ENCODE measurements around the gene NME9.

The NME9 gene

DNA sequence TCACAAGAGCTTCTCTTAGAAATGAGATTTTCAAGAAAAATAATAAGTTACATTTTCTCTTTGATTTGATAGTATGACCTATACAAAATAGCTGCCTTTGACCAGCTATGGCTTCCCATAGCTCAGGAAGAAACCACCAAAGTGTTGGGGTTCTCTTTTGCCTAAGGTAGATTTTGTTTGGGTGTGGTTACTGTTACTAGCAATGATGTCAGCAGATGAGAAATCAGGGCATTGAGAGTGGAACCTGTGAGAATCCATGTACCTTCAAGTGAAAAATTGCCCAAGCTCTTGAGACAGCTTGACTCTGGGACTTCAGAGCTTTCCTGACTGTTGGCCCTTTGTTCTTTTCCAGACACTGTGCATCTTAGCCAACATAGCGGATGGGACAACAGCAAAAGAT, 45.6 kb downstream of the NME9 start:
- Mint-ChIP-seq H3K27me3 (ENCODE audit: low read depth) (no peaks in the 10 kb centered on the region), H3K9me3 (no peaks in the 10 kb centered on the region), H3K4me1 (no peaks in the 10 kb centered on the region), H3K4me3 (no peak overlapping the region), H3K36me3 (ENCODE audit: low read depth) (peaks cover 30% of the 10 kb centered on the region), H3K27ac (no peak overlapping the region)
- no peak for TF ChIP-seq CTCF (IDR thresholded peaks at IDR 0.05; ENCODE audit: unreplicated experiment in 3 of 3)

- Mint-ChIP-seq H3K4me3 (no peak overlapping the region), H3K9me3 (no peaks in the 10 kb centered on the region), H3K36me3 (ENCODE audit: low read depth) (peaks cover 22% of the 10 kb centered on the region), H3K27me3 (ENCODE audit: low read depth) (no peaks in the 10 kb centered on the region), H3K4me1 (no peaks in the 10 kb centered on the region), H3K27ac (no peak overlapping the region)
- no peak for TF ChIP-seq CTCF (IDR thresholded peaks at IDR 0.05; ENCODE audit: unreplicated experiment in 3 of 3)
Observed at GRCh38 chr3:138282836-138283235, 46.8 kb downstream of the NME9 start.

DNA sequence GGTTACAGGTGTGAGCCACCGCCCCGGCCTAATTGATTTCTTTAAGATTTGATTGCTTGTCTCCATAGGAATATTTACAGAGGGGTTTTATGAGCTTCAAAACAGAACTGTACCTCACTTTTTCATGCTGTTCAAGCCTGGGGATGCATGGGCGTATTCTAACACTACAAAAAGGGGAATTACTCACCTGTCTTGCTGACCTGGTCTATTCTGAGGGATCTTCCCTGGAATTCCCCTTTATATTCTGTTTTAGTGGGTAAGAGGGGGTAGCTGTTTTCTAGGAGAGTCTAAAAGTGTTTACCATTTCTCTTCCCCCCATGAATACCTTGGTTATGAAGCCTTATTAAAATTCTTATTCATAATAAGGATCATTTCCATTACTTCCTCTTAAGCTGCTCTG, 48.1 kb downstream of the NME9 start:
- TF ChIP-seq CTCF (IDR thresholded peaks at IDR 0.05; ENCODE audit: unreplicated experiment in 3 of 3): no peak
- Mint-ChIP-seq H3K36me3 (ENCODE audit: low read depth) (peaks cover 30% of the 10 kb centered on the region), H3K27ac (no peak overlapping the region), H3K4me1 (no peaks in the 10 kb centered on the region), H3K9me3 (no peaks in the 10 kb centered on the region), H3K27me3 (ENCODE audit: low read depth) (no peaks in the 10 kb centered on the region), H3K4me3 (no peak overlapping the region)

DNA sequence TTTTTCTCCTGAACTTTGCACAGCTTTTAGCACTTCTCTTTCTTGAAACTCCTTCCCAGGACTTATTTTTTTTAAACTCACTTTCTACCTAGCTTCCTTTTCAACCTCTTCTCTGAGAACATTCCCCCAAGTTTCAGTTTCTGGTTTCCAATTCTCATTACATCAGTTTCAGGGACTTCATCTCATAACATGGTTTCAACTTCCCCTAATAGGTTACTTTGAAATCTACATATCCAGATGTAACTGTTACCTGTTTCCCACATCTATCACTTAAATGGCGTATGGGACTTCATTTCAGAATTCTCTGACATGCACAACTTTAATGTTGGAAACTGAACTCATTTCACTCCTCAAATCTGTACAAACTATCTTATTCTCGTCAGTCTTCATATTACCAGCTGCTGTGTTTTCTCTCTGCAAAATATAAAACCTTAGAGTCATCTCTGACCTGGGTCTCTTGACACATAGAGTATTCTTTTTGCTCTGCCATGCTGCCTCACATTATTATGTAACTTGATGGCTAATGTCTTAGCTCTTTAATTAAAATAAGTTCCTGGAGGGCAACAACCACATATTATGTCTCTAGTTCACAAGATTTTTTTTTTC, 58.4 kb downstream of the NME9 start:
- H3K27ac Mint-ChIP-seq: no peak overlapping the region
- H3K4me1 Mint-ChIP-seq: no peaks in the 10 kb centered on the region
- H3K27me3 Mint-ChIP-seq (ENCODE audit: low read depth): no peaks in the 10 kb centered on the region
- H3K36me3 Mint-ChIP-seq (ENCODE audit: low read depth): peaks cover 55% of the 10 kb centered on the region
- no peaks in the 10 kb centered on the region for H3K9me3 Mint-ChIP-seq
- H3K4me3 Mint-ChIP-seq: no peak overlapping the region
- TF ChIP-seq CTCF (IDR thresholded peaks at IDR 0.05; ENCODE audit: unreplicated experiment in 3 of 3): no peak

GRCh38 chr3:138270245-138270644, 59.4 kb downstream of the NME9 start:
- no peaks in the 10 kb centered on the region for H3K4me1 Mint-ChIP-seq
- H3K4me3 Mint-ChIP-seq: no peak overlapping the region
- H3K9me3 Mint-ChIP-seq: no peaks in the 10 kb centered on the region
- H3K36me3 Mint-ChIP-seq (ENCODE audit: low read depth): peaks cover 53% of the 10 kb centered on the region
- no peak overlapping the region for H3K27ac Mint-ChIP-seq
- no peaks in the 10 kb centered on the region for H3K27me3 Mint-ChIP-seq (ENCODE audit: low read depth)
- no peak for TF ChIP-seq CTCF (IDR thresholded peaks at IDR 0.05; ENCODE audit: unreplicated experiment in 3 of 3)

DNA sequence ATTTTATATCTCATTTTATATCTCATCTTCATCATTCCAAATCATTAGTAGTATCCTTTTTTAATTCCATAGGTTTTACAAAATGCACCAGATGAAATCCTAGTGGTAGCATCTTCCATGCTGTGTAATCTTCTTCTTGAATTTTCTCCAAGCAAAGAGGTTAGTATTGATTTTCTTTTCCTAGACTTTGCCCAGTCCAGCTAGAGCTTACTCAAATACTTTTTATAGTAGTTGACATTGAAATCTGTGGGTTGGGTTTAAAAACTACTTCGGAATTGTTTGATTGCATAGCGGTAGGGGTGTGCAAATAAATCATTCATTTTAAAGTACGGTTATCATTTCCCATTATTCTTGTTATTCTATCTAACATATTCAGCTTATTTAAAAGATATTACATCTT, 62.6 kb downstream of the NME9 start:
- Mint-ChIP-seq H3K9me3 (no peaks in the 10 kb centered on the region), H3K4me3 (no peak overlapping the region), H3K27ac (no peak overlapping the region), H3K36me3 (ENCODE audit: low read depth) (peaks cover 32% of the 10 kb centered on the region), H3K4me1 (no peaks in the 10 kb centered on the region), H3K27me3 (ENCODE audit: low read depth) (no peaks in the 10 kb centered on the region)
- no peak for TF ChIP-seq CTCF (IDR thresholded peaks at IDR 0.05; ENCODE audit: unreplicated experiment in 3 of 3)

Measured in nephron (organoid).